HepG2 (cell line): ENCODE results near the gene ITPRIPL1. TPM values are rescaled to one million over a fixed set of nuclear protein-coding genes. Genes with fewer than 3 reads are reported as not detected.

ENCODE experiments used
- DNMT3B ChIP-seq: conservative IDR thresholded peaks from 2 replicates; pipeline ENCODE4 v1.6.1; 2016; ENCODE audit warnings: missing biosample characterization, control low read depth
- DZIP1 ChIP-seq: sonication (generic); formaldehyde crosslinking; IDR thresholded peaks from 2 replicates; pipeline ENCODE4 v1.5.0; 2020; ENCODE audit warnings: mild to moderate bottlenecking, missing genetic modification reagents
- HIVEP1 ChIP-seq: sonication (generic); formaldehyde crosslinking; IDR thresholded peaks from 2 replicates; pipeline ENCODE4 v1.4.0; 2020; ENCODE audit warnings: mild to moderate bottlenecking, missing genetic modification reagents
- IRF1 ChIP-seq: sonication (generic); formaldehyde crosslinking; IDR thresholded peaks from 2 replicates; pipeline ENCODE4 v1.4.0; 2020; ENCODE audit warnings: low read depth, mild to moderate bottlenecking, missing genetic modification reagents
- NFKB2 ChIP-seq: sonication (generic); formaldehyde crosslinking; IDR thresholded peaks from 2 replicates; pipeline ENCODE4 v1.4.0; 2020; ENCODE audit warnings: missing genetic modification reagents, borderline replicate concordance
- RBM39 ChIP-seq: fragments of 200-400 bp; formaldehyde crosslinking; IDR thresholded peaks from one replicate; pipeline ENCODE4 v1.6.1; 2018; ENCODE audit warnings: antibody characterized with exemption, mild to moderate bottlenecking, low read depth, low read length; ENCODE audit not compliant: poor library complexity, severe bottlenecking
- TARDBP ChIP-seq: sonication (generic); formaldehyde crosslinking; IDR thresholded peaks from 2 replicates; pipeline ENCODE4 v1.8.0; 2022; ENCODE audit warnings: mild to moderate bottlenecking, missing genetic modification reagents
- TBX2 ChIP-seq: sonication (generic); formaldehyde crosslinking; IDR thresholded peaks from 2 replicates; pipeline ENCODE4 v1.5.0; 2020; ENCODE audit warnings: missing genetic modification reagents, mild to moderate bottlenecking, borderline replicate concordance
- ZFYVE20 ChIP-seq: sonication (generic); formaldehyde crosslinking; IDR thresholded peaks from 2 replicates; pipeline ENCODE4 v1.8.0; 2023; ENCODE audit warnings: low read depth, mild to moderate bottlenecking, moderate library complexity, missing genetic modification reagents, borderline replicate concordance
- ZNF251 ChIP-seq: sonication (generic); formaldehyde crosslinking; IDR thresholded peaks from 2 replicates; pipeline ENCODE4 v1.9.0; 2021; ENCODE audit warnings: mild to moderate bottlenecking, missing genetic modification reagents
- ZNF652 ChIP-seq: IDR thresholded peaks from 2 replicates; pipeline ENCODE4 v1.6.1; 2016; ENCODE audit warnings: low read depth, borderline replicate concordance
- ZNF720 ChIP-seq: sonication (generic); formaldehyde crosslinking; IDR thresholded peaks from 2 replicates; pipeline ENCODE4 v1.4.0; 2020; ENCODE audit warnings: missing genetic modification reagents
- polyA plus RNA-seq, 8 experiments: library from polyadenylated mRNA; depleted of rRNA in 3 of 8; stranded (reverse) in 7 of 8; unstranded in 1 of 8; fragments of >200 nt; fragmentation: Illumina TruSeq in 4 of 8; extraction: Trizol in 4 of 8; gene quantifications; 2 replicates each; pipeline versions ENCODE4 v1.2.1 to v1.2.3, GENCODE V29; 2011 to 2016; ENCODE audit warnings: low read depth in 4 of 8, missing spikeins in 1 of 8, mixed read lengths in 1 of 8; ENCODE audit not compliant: insufficient read depth in 1 of 8
- total RNA-seq, 5 experiments: library from RNA; depleted of rRNA; stranded (reverse); fragments of >200 nt; fragmentation: Illumina TruSeq; extraction: Trizol; gene quantifications; 2 replicates each; pipeline ENCODE4 v1.2.3, GENCODE V29; 2016; ENCODE audit warnings: low read depth in 1 of 5

The ITPRIPL1 gene
- total and polyA plus RNA-seq, 2 of the 13 experiments (the other 11 are each of a cell fraction or from before 2014, with no cell fraction given), result 4.3 to 11.7 TPM

- TF ChIP-seq ZFYVE20 (CRISPR knock-in tag), result no peak
- no peak for TF ChIP-seq IRF1 (CRISPR knock-in tag)
- TF ChIP-seq TARDBP (CRISPR knock-in tag), result no peak
- no peak for TF ChIP-seq ZNF720 (CRISPR knock-in tag)
- TF ChIP-seq HIVEP1 (CRISPR knock-in tag), result no peak
- no peak for TF ChIP-seq ZNF251
- no peak for TF ChIP-seq DNMT3B (CRISPR knock-in tag)
- TF ChIP-seq RBM39, result no peak
- no peak for TF ChIP-seq DZIP1 (CRISPR knock-in tag)
- no peak for TF ChIP-seq ZNF652
- TF ChIP-seq NFKB2, result no peak
- no peak for TF ChIP-seq TBX2 (CRISPR knock-in tag)
Observed at GRCh38 chr2:96356889-96357288, 31.8 kb downstream of the ITPRIPL1 start (continued).
